Neural crest cell (in vitro differentiated cells): ENCODE data around the gene RYR3. TPM values are rescaled to one million over a fixed set of nuclear protein-coding genes. Genes with fewer than 3 reads are reported as not detected.

Experiments
- DNase-seq: peaks from one replicate; pipeline ENCODE4 v3.0.0; 2021; ENCODE audit warnings: low read depth, mixed read lengths, low spot score
- H3K27ac Mint-ChIP-seq: one replicate; pipeline ENCODE4 v1.8.0; 2021; ENCODE audit warnings: mild to moderate bottlenecking, mixed read lengths; ENCODE audit not compliant: unreplicated experiment
- H3K27me3 Mint-ChIP-seq: 2 replicates; pipeline ENCODE4 v1.8.0; 2021; ENCODE audit warnings: low read depth, mild to moderate bottlenecking, mixed read lengths
- H3K36me3 Mint-ChIP-seq: 2 replicates; pipeline ENCODE4 v1.8.0; 2021; ENCODE audit warnings: low read depth, mild to moderate bottlenecking, mixed read lengths
- H3K4me1 Mint-ChIP-seq: 2 replicates; pipeline ENCODE4 v1.8.0; 2021; ENCODE audit warnings: mixed read lengths
- H3K4me3 Mint-ChIP-seq: one replicate; pipeline ENCODE4 v1.8.0; 2021; ENCODE audit warnings: mild to moderate bottlenecking, mixed read lengths
- H3K9me3 Mint-ChIP-seq: 2 replicates; pipeline ENCODE4 v1.8.0; 2021; ENCODE audit warnings: mixed read lengths
- total RNA-seq: library from RNA; stranded (reverse); gene quantifications from 2 replicates; pipeline ENCODE4 v1.2.1, GENCODE V29; 2021
- TF ChIP-seq, protein P1 (sequence below): fragments of 200-600 bp; sonication (generic); conservative IDR thresholded peaks from 2 replicates; pipeline ENCODE4 v1.5.0; 2021; ENCODE audit warnings: antibody characterized with exemption, mild to moderate bottlenecking

RYR3 gene
- total RNA-seq, 1 donor from 2014 or later: 2.2 TPM

GRCh38 chr15:33494306-33494705 lies 183.5 kb downstream of the RYR3 start:
- peaks cover 6% of the 10 kb centered on the region for H3K4me1 Mint-ChIP-seq
- DNase-seq: no peak
- no peaks in the 10 kb centered on the region for H3K36me3 Mint-ChIP-seq
- H3K4me3 Mint-ChIP-seq: no peak overlapping the region
- TF ChIP-seq, protein P1, sequence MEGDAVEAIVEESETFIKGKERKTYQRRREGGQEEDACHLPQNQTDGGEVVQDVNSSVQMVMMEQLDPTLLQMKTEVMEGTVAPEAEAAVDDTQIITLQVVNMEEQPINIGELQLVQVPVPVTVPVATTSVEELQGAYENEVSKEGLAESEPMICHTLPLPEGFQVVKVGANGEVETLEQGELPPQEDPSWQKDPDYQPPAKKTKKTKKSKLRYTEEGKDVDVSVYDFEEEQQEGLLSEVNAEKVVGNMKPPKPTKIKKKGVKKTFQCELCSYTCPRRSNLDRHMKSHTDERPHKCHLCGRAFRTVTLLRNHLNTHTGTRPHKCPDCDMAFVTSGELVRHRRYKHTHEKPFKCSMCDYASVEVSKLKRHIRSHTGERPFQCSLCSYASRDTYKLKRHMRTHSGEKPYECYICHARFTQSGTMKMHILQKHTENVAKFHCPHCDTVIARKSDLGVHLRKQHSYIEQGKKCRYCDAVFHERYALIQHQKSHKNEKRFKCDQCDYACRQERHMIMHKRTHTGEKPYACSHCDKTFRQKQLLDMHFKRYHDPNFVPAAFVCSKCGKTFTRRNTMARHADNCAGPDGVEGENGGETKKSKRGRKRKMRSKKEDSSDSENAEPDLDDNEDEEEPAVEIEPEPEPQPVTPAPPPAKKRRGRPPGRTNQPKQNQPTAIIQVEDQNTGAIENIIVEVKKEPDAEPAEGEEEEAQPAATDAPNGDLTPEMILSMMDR: no peak
- H3K9me3 Mint-ChIP-seq: no peaks in the 10 kb centered on the region
- H3K27me3 Mint-ChIP-seq: peaks cover 22% of the 10 kb centered on the region
- H3K27ac Mint-ChIP-seq: no peak overlapping the region

DNA sequence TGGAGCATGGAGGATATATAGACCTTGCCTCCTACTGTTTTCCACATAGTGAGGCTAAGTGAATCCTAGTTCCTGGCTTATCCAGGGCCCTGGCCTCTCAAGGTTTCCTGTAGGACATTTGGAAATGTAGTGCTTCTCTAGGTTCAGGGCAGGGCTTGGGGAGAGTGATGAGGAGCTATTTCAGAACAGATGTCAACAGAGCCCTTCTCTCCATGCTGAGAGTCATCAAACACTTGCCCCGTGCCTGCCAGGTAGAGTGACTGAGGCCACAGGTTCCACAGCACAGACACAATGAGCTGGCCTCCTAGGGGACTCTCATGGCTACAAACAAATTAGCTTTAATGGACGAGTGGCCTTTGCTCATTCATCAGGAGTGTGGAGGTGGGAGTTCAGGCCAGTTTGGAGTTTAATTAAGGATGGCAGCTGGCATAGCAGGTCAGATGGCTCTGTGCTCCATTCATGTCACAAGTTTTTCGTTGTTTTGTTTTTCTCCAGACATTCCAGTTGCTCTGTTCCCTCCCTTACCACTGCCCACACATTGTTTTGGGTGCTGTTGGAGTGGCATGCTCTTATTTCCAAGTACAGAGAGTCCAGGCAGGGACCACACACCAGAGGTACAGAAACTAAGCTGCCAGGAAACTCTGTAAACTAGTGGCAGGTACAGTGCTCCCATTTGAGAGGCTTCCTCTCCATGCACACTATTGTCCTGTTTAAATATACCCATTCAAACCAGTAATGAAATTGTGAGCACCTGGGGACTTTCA lies 189.8 kb downstream of the RYR3 start:
- Mint-ChIP-seq H3K36me3 (no peaks in the 10 kb centered on the region), H3K4me3 (no peak overlapping the region), H3K27me3 (peaks cover 21% of the 10 kb centered on the region), H3K4me1 (no peaks in the 10 kb centered on the region), H3K9me3 (no peaks in the 10 kb centered on the region), H3K27ac (no peak overlapping the region)
- TF ChIP-seq, protein P1: no peak
- no peak for DNase-seq

GRCh38 chr15:33503681-33504080 lies 192.9 kb downstream of the RYR3 start:
- H3K4me3 Mint-ChIP-seq: no peak overlapping the region
- DNase-seq: no peak
- H3K36me3 Mint-ChIP-seq: no peaks in the 10 kb centered on the region
- TF ChIP-seq, protein P1: no peak
- H3K27me3 Mint-ChIP-seq: peaks cover 14% of the 10 kb centered on the region
- no peak overlapping the region for H3K27ac Mint-ChIP-seq
- no peaks in the 10 kb centered on the region for H3K9me3 Mint-ChIP-seq
- H3K4me1 Mint-ChIP-seq: peaks cover 5% of the 10 kb centered on the region

GRCh38 chr15:33506781-33507296 lies 196.1 kb downstream of the RYR3 start:
- no peak overlapping the region for H3K27ac Mint-ChIP-seq
- DNase-seq: no peak
- H3K27me3 Mint-ChIP-seq: peaks cover 5% of the 10 kb centered on the region

GRCh38 chr15:33508703-33509102 lies 197.9 kb downstream of the RYR3 start:
- DNase-seq: no peak
- peaks cover 5% of the 10 kb centered on the region for H3K4me1 Mint-ChIP-seq
- H3K9me3 Mint-ChIP-seq: no peaks in the 10 kb centered on the region
- TF ChIP-seq, protein P1: no peak
- H3K4me3 Mint-ChIP-seq: no peak overlapping the region
- H3K27ac Mint-ChIP-seq: no peak overlapping the region
- peaks cover 12% of the 10 kb centered on the region for H3K27me3 Mint-ChIP-seq
- H3K36me3 Mint-ChIP-seq: no peaks in the 10 kb centered on the region

More at GRCh38 chr15:33506781-33507296, 196.1 kb downstream of the RYR3 start:
- peaks cover 5% of the 10 kb centered on the region for H3K4me1 Mint-ChIP-seq
- no peaks in the 10 kb centered on the region for H3K36me3 Mint-ChIP-seq
- H3K9me3 Mint-ChIP-seq: no peaks in the 10 kb centered on the region
- TF ChIP-seq, protein P1: no peak
- no peak overlapping the region for H3K4me3 Mint-ChIP-seq
